ENCODE data around the gene TREM1. TPM values are rescaled to one million over a fixed set of nuclear protein-coding genes. Genes with fewer than 3 reads are reported as not detected.

The TREM1 gene
- total RNA-seq, 1 donor = 0.36 TPM

- no peak overlapping the region for H3K4me3 ChIP-seq (ENCODE audit: low read depth, low read length)
- TF ChIP-seq, protein P1, sequence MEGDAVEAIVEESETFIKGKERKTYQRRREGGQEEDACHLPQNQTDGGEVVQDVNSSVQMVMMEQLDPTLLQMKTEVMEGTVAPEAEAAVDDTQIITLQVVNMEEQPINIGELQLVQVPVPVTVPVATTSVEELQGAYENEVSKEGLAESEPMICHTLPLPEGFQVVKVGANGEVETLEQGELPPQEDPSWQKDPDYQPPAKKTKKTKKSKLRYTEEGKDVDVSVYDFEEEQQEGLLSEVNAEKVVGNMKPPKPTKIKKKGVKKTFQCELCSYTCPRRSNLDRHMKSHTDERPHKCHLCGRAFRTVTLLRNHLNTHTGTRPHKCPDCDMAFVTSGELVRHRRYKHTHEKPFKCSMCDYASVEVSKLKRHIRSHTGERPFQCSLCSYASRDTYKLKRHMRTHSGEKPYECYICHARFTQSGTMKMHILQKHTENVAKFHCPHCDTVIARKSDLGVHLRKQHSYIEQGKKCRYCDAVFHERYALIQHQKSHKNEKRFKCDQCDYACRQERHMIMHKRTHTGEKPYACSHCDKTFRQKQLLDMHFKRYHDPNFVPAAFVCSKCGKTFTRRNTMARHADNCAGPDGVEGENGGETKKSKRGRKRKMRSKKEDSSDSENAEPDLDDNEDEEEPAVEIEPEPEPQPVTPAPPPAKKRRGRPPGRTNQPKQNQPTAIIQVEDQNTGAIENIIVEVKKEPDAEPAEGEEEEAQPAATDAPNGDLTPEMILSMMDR (IDR thresholded peaks at IDR 0.05; ENCODE audit: insufficient read depth, low read length) = no peak
- DNase-seq (ENCODE audit: low read depth) = no peak
These were observed 2.9 kb downstream of the TREM1 start for GRCh38 chr6:41283600-41283999.

- DNase-seq (ENCODE audit: low read depth) = no peak
- TF ChIP-seq, protein P1 (IDR thresholded peaks at IDR 0.05; ENCODE audit: insufficient read depth, low read length) = no peak
- no peak overlapping the region for H3K4me3 ChIP-seq (ENCODE audit: low read depth, low read length)
These were observed 6.0 kb downstream of the TREM1 start for GRCh38 chr6:41280381-41281057.

DNA sequence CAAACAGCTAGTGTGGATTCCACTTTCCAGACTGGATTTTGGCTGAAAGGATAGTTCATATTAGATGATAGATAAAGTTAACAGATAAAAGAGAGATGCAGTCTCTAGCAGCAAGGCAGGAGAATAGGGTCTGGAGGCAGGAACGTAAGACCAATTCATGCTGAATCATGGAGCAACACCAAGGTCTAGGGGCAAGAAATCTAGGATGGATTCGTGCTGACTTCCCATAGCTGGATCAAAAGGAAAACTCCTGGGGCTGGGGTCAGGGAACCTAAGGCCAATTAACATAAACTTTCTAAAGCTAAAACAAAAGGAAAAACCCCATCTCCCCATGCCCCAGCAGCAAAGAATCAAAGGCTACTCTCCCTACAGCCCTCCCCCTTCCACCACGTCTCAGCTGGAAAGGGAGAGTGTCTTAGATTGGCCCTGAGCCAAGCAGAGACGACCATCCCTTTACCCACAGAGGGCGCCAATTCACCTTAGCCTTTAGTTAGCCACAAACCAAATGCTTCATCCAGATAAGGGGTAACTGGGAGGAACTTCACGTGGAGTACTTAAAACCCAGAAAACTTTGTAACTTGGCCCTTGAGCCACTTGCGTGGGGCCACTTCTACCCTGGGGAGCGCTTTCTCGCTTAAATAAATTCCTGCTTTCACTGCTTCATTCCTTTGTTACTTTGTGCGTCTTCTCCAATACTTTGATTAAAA is 7.6 kb downstream of the TREM1 start:
- no peak overlapping the region for H3K4me3 ChIP-seq (ENCODE audit: low read depth, low read length)
- TF ChIP-seq, protein P1 (IDR thresholded peaks at IDR 0.05; ENCODE audit: insufficient read depth, low read length) = peak; percentile 33
- peak; percentile 40 for DNase-seq (ENCODE audit: low read depth)

DNA sequence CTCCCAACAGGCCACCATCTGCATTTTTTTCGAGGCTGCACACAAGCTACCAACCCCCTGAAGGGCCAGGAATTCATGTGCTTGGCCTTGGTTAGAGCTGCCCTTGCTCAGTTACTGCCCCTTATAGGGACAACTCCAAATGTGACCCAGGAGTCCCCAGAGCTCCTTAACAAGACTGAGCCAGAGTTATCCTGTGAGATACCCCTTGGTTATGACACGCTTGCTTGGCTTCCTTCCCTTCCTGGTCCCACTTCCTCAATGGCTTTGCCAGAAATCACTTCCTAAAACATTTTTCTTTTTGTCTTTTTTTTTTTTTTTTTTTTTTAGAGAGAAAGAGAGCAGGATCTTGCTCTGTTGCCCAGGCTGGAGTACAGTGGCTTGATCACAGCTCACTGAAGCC is 8.9 kb downstream of the TREM1 start:
- DNase-seq (ENCODE audit: low read depth) = no peak
- no peak overlapping the region for H3K4me3 ChIP-seq (ENCODE audit: low read depth, low read length)
- TF ChIP-seq, protein P1 (IDR thresholded peaks at IDR 0.05; ENCODE audit: insufficient read depth, low read length) = no peak

GRCh38 chr6:41275489-41275888 is 11.0 kb downstream of the TREM1 start:
- TF ChIP-seq, protein P1 (IDR thresholded peaks at IDR 0.05; ENCODE audit: insufficient read depth, low read length) = no peak
- H3K4me3 ChIP-seq (ENCODE audit: low read depth, low read length) = no peak overlapping the region
- DNase-seq (ENCODE audit: low read depth) = no peak

DNA sequence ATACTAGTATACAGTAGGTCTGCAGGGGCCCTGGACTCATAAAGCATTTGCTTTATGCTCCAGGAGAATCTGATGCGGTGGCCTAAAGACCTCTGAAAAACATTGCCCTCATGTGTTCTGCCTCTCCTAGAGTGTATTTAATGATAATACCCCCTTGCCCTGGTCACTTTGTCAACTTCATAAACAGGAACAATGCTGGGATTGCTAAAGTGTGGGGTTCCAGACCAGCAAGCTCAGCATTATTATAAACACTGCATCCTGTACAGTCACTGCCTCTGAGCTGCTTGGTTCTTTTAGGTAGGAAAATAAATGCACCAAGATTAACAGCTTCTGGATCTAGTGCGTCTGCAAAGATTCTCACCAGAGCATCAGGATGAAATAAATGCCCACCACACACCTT is 12.2 kb downstream of the TREM1 start:
- H3K4me3 ChIP-seq (ENCODE audit: low read depth, low read length) = no peak overlapping the region
- no peak for DNase-seq (ENCODE audit: low read depth)
- TF ChIP-seq, protein P1 (IDR thresholded peaks at IDR 0.05; ENCODE audit: insufficient read depth, low read length) = no peak

All from fibroblast of the aortic adventitia (primary cell).